Panc1 (cell line): ENCODE data around the gene DDX1. TPM values are rescaled to one million over a fixed set of nuclear protein-coding genes. Genes with fewer than 3 reads are reported as not detected.

Experiments
- ATAC-seq: fragments of 200-7000 bp; cut with Tn5 transposase; 2 replicates; pipeline ENCODE4 v1.9.1; 2020; ENCODE audit warnings: mild to moderate bottlenecking, moderate library complexity
- BruUV-seq: library from RNA; stranded (reverse); fragments of 400-500 nt; replicated peaks from 2 replicates; lab custom pipeline; 2021; lab: Mats Ljungman, UMichigan
- CTCF ChIA-PET: fragments of 300-600 bp; sonication (Branson Sonifier 250); formaldehyde crosslinking; loops from one replicate; lab custom pipeline; 2022; ENCODE audit warnings: antibody characterized with exemption; lab: Charles Lee
- POLR2A ChIA-PET: fragments of 300-600 bp; sonication (Branson Sonifier 250); formaldehyde crosslinking; loops from one replicate; lab custom pipeline; 2022; ENCODE audit warnings: antibody characterized with exemption; lab: Charles Lee
- DNase-seq: peaks from one replicate; pipeline ENCODE4 v3.0.0-alpha.2; 2010; ENCODE audit warnings: low read depth, low spot score
- H3K27ac ChIP-seq: 2 replicates; pipeline ENCODE4 v1.5.1; 2011; ENCODE audit warnings: mild to moderate bottlenecking, low read length, inconsistent platforms
- H3K27me3 ChIP-seq: fragments of 200-500 bp; sonication (Bioruptor generic); 2 replicates; pipeline ENCODE4 v1.6.0; 2014; ENCODE audit warnings: low read length, inconsistent platforms; ENCODE audit not compliant: control insufficient read depth, insufficient read depth
- H3K36me3 ChIP-seq: fragments of 200-500 bp; sonication (Bioruptor generic); 2 replicates; pipeline ENCODE4 v1.5.1; 2014; ENCODE audit warnings: inconsistent platforms, mild to moderate bottlenecking, low read length, moderate library complexity; ENCODE audit not compliant: control insufficient read depth, insufficient read depth
- H3K4me1 ChIP-seq: 2 replicates; pipeline ENCODE4 v1.5.1; 2011; ENCODE audit warnings: inconsistent platforms, mild to moderate bottlenecking, low read length, moderate library complexity; ENCODE audit not compliant: control insufficient read depth, insufficient read depth
- H3K4me3 ChIP-seq, 2 experiments: 2 replicates each; pipeline ENCODE4 v1.5.1; 2011 to 2012; ENCODE audit warnings: low read depth in 2 of 2, low read length in 2 of 2, mild to moderate bottlenecking in 2 of 2, inconsistent platforms in 1 of 2, moderate library complexity in 1 of 2
- H3K9me3 ChIP-seq: fragments of 200-500 bp; sonication (Bioruptor generic); 2 replicates; pipeline ENCODE4 v1.5.1; 2014; ENCODE audit warnings: low read depth, mild to moderate bottlenecking, inconsistent platforms, low read length, moderate library complexity; ENCODE audit not compliant: control insufficient read depth, insufficient read depth
- CTCF ChIP-seq: fragments of 450-650 bp; IDR thresholded peaks from 2 replicates; pipeline ENCODE4 v1.5.1; 2017; ENCODE audit warnings: mild to moderate bottlenecking
- POLR2AphosphoS5 ChIP-seq: IDR thresholded peaks from 2 replicates; pipeline ENCODE4 v1.6.1; 2012; ENCODE audit warnings: mild to moderate bottlenecking, low read depth, low read length, moderate library complexity
- REST ChIP-seq, 2 experiments: IDR thresholded peaks; 2 replicates each; pipeline ENCODE4 v1.6.1; 2011 to 2012; ENCODE audit warnings: low read depth in 2 of 2, control low read depth in 1 of 2, low read length in 1 of 2, mild to moderate bottlenecking in 1 of 2, moderate library complexity in 1 of 2; ENCODE audit not compliant: insufficient read depth in 1 of 2
- SIN3A ChIP-seq: IDR thresholded peaks from 2 replicates; pipeline ENCODE4 v1.6.1; 2012; ENCODE audit warnings: low read depth, mild to moderate bottlenecking, low read length, moderate library complexity, borderline replicate concordance; ENCODE audit not compliant: insufficient read depth
- TCF7L2 ChIP-seq: IDR thresholded peaks from 2 replicates; pipeline ENCODE4 v1.6.1; 2011; ENCODE audit warnings: mild to moderate bottlenecking, low read depth, low read length, inconsistent platforms
- in situ Hi-C: cut with HindIII; loops from 2 replicates; pipeline ENCODE4 v1.10.0; 2016; ENCODE audit warnings: low sequenced_read_pairs, low pct_unique_long_range_greater_than_20kb
- intact Hi-C: fragments of 100-400 bp; cut with micrococcal nuclease; formaldehyde crosslinking; loops from one replicate; pipeline ENCODE4 v1.10.0; 2022; ENCODE audit not compliant: unreplicated experiment
- total RNA-seq: library from RNA; stranded (reverse); gene quantifications from one replicate; pipeline ENCODE4 v1.2.1, GENCODE V29; 2021; ENCODE audit not compliant: unreplicated experiment

The DDX1 gene
- total RNA-seq, 1 experiment from 2014 or later = 102 TPM

- no peak for DNase-seq
- Histone ChIP-seq H3K4me1 (no peaks in the 10 kb centered on the region), H3K36me3 (no peaks in the 10 kb centered on the region), H3K27me3 (no peaks in the 10 kb centered on the region), H3K9me3 (no peaks in the 10 kb centered on the region), H3K4me3 (no peak overlapping the region), H3K27ac (no peak overlapping the region)
- no TSS peak for BruUV-seq
- intact Hi-C loops (no loop called here), in situ Hi-C loops (no loop called here)
- TF ChIP-seq REST (IDR thresholded peaks at IDR 0.05; ENCODE audit: insufficient read depth in 1 of 2, low read depth in 2 of 2, low read length in 1 of 2) = no peak
- no peak for TF ChIP-seq POLR2AphosphoS5
- TF ChIP-seq CTCF = no peak
- TF ChIP-seq SIN3A = no peak
- TF ChIP-seq TCF7L2 = no peak
- ChIA-PET CTCF (no interaction called here), POLR2A (no interaction called here)
- ATAC-seq = no peak
These were observed 79.3 kb downstream of the DDX1 start for GRCh38 chr2:15670981-15671380.

GRCh38 chr2:15671409-15671808 is 79.7 kb downstream of the DDX1 start:
- in situ Hi-C loops (no loop called here), intact Hi-C loops (no loop called here)
- Histone ChIP-seq H3K27ac (no peak overlapping the region), H3K27me3 (no peaks in the 10 kb centered on the region), H3K36me3 (no peaks in the 10 kb centered on the region), H3K9me3 (no peaks in the 10 kb centered on the region), H3K4me1 (no peaks in the 10 kb centered on the region), H3K4me3 (no peak overlapping the region)
- ATAC-seq (no peak), DNase-seq (no peak)
- TF ChIP-seq SIN3A (no peak), TCF7L2 (no peak), REST (IDR thresholded peaks at IDR 0.05; ENCODE audit: insufficient read depth in 1 of 2, low read depth in 2 of 2, low read length in 1 of 2) (no peak), POLR2AphosphoS5 (no peak), CTCF (no peak)
- ChIA-PET CTCF (no interaction called here), POLR2A (no interaction called here)
- no TSS peak for BruUV-seq
